NCI-H187 treated with DMSO at 0.1 percent for 48 hours (cell line): ENCODE measurements around the gene SLC16A1.
"Not testable (repeated sequence)": the region's sequence is repeated elsewhere in the genome, so short reads cannot be mapped to it uniquely, and the experiment has no call there.

Experiments
- DNase-seq: peaks from one replicate; lab custom pipeline; 2025; lab: John Stamatoyannopoulos, UW

Gene SLC16A1, protein sequence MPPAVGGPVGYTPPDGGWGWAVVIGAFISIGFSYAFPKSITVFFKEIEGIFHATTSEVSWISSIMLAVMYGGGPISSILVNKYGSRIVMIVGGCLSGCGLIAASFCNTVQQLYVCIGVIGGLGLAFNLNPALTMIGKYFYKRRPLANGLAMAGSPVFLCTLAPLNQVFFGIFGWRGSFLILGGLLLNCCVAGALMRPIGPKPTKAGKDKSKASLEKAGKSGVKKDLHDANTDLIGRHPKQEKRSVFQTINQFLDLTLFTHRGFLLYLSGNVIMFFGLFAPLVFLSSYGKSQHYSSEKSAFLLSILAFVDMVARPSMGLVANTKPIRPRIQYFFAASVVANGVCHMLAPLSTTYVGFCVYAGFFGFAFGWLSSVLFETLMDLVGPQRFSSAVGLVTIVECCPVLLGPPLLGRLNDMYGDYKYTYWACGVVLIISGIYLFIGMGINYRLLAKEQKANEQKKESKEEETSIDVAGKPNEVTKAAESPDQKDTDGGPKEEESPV

GRCh38 chr1:112955773-112956543 is at the start of gene SLC16A1:
TSS of gene SLC16A1 (minus strand) at chr1:112956196. CDS start at chr1:112929308, 26,888 bp downstream.
- DNase-seq, result peak; percentile 25

GRCh38 chr1:113003751-113004690 is 48.0 kb upstream of the SLC16A1 start:
- no peak for DNase-seq

DNA sequence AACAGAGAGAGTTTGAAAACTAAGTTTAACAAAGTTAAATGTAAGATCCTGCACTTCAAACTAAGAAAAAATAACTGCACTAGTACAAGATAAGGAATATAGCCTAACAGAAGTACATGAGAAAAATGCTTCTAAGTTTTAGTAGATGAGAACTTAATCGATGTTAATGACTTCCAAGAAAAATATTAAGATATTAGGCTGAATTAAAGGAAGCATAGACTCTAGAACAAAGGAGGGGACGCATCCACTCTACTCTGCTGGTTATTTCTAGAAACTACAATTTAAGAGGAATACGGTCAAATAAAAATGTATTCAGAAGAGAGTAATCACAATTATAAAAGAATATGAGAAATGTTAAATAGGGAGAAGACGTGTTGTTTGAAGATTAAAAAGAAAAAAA is 46.3 kb upstream of the SLC16A1 start:
- no peak for DNase-seq

DNA sequence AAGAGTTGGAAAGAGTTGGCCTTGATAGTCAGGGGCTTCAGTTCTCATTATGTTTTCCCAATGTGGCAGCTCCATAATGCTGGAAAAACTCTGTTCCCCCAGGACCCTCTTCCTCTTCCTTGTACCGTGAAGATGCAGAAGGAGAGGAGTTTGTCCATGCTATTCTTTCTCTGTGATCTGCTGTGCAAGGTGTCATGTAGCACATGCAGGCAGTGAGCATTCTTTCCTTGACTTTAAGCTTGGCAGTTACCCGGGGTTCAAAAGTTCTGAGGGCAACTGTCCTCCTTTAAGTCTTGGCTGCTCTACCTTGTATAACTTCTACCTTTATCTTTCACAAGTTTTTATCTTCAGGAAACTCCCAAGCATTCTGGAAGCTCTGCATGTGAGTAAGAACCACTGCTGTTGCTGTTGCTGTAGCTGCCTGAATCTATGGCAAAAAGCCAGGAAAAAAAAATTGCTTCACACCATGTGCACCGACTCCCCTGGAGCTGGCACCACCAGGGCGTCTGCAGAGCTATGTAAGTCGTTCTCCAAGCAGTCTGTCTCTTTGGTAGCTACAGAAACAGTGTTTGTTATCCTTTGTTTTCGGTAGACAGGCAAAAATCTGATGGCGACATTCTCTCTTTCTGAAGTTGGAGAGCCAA is 42.7 kb upstream of the SLC16A1 start:
- no peak for DNase-seq

DNA sequence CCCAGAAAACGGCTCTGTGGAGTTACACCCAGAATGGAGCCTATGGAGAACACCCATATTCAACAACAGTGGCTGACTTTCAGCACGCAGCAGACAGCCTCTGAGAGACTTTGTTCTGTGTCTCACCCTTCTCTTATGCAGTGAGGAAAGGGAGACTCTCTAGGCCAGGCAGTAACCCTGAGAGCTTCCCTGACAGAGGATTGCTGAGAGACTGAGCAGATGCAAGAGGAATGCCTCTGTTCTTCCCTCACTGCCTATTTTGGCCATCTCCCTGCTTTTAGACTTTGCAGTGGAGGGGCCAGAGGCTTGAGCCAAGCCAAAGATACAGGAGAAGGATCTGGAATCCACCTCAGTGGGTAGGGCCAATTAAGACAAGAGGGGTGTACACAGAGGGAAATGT is 41.8 kb upstream of the SLC16A1 start:
- no peak for DNase-seq

- no peak for DNase-seq
Observed at GRCh38 chr1:112995890-112996289, 39.9 kb upstream of the SLC16A1 start.

DNA sequence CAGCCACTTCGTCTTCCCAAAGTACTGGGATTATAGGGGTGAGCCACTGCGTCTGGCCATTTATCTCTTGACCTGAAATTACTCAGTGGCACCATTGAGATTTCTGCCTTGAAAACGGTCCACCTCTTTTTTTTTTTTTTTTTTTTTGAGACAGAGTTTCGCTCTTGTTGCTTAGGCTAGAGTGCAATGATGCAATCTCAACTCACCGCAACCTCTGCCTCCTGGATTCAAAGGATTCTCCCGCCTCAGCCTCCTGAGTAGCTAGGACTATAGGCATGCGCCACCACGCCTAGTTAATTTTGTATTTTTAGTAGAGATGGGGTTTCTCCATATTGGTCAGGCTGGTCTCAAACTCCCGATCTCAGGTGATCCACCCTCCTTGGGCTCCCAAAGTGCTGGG is 39.0 kb upstream of the SLC16A1 start:
- not testable (repeated sequence) for DNase-seq

DNA sequence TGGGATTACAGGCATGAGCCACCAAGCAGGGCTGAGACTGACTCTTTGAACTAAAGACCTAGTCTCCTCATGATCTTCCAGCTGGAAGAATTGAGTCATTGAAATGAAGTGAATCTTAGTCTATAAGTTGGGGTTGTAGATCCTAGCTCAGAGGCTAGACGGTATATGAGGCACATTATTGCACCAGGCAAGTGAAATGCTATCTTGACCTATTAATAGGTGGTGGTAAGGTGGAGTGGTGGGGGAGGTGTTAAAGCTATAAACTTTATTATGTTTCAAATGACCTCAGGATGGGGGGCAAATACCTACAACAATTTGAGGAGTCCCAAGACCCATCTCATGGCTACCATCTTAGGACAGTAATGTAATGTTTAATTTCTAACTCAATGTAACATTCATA is 36.8 kb upstream of the SLC16A1 start:
- DNase-seq, result no peak

DNA sequence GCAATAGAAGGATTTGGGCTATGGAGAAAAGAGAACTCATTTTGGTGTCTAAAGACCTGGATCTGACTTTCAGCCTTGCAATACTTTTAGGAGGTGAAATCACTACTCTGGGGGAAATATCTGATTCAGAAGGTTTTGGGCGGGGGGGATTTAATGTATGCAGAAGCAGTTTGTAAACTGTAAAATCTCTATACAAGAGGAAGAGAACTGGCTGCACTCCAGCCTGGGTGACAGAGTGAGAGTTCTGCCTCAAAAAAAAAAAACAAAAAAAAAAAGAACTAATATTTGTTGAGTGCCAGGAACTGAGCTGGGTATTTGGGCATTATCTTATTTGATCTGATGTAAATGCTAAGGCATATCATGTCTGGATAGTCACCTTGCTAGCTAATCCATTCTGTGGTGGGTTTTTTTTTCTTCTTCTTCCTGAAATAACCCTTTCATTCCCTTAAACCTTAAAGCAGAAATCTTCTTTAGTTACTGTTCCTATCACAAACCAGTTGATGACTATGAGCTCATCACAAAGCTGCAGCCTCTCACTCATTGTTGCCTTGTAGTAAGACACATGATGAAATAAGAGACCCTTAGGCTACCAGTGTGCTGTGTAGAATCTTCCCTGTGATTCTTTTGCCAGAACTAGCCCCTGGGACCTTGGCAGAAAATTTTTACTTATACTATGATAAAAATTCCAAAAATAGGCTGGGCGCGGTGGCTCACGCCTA is 35.6 kb upstream of the SLC16A1 start:
- DNase-seq, result no peak

DNA sequence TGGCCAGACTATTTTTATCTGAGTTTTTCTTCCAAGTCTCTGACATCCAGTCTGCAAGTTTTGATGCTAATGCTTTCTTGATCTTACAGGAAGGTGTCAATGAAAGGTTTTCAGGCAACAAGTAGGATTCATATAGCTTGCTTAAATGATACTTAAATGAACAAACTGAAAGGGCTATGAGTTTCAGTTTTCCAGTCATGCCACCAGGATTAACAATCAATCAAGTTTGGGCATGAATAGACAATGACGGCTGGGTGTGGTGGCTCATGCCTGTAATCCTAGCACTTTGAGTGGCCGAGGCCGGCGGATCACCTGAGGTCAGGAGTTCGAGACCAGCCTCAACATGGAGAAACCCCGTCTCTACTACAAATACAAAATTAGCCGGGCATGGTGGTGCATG is 34.3 kb upstream of the SLC16A1 start:
- no peak for DNase-seq

DNA sequence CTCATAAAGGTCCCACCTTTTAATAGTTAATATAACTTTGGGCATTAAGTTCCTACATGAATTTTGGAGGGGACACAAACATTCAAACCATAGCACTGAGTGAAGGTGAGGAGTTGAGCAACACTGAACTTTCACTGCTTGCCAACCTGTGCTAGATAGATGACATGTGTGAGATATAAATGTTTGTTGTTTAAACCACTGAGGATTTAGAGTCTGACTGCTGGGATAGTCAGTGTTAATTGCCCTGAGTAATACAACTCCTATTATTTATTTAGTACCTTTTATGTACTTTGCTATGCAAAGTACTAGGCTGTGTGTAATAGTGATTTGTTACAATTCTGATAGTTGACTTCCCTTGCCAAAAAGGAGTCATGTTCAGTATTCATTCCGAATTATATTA is 32.4 kb upstream of the SLC16A1 start:
- DNase-seq, result no peak

- DNase-seq, result no peak
Observed at GRCh38 chr1:112985123-112985522, 29.1 kb upstream of the SLC16A1 start.

- no peak for DNase-seq
Observed at GRCh38 chr1:112983537-112984131, 27.6 kb upstream of the SLC16A1 start.

DNA sequence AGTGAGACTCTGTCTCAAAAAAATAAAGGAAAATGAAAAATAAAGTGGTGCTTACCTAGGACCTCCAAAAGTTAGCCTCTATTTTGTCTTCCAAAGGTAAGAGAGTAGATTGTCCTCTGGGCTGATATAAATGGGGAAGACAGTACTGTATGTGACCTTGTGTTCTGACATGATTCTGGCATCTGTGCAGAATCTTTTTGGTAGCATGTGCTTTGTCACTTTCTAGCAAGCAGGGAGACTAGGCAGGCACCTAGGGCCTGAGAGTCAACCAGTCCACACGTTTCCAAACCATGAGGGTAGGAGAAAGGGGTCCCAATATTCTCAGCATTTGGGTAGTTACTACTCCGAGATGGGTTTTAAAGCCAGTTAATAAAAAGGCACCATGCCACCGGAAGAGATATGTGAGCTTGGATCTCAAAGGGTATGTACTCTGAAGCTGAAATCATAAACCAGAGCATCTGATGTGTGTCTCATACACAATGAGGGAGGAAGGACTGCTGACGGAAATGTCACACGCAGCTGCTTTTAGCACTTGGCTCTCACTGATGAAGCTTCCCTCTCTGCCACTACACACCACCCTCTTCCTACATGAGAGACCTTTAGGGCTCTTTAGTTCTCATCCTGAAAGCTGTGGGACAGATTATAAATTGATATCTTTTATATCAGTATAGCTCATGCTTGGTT is 27.0 kb upstream of the SLC16A1 start:
- DNase-seq, result no peak

DNA sequence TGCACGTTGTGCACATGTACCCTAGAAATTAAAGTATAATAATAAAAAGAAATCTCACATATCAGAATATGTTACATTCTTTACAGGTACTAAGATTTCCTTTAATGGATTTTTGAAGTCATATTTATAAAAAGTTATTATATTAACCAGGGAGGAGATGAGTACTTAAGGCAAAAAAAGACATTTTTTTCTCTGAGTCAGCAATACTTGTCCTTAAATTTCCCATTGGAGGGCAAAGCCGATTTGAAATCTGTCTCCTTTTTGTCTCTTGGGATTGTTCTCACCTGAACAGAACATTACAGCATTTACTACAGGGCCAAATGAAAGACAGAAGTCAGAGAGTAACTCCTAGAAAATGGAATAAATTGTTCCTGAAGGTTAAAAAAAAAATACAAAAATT is 26.3 kb upstream of the SLC16A1 start:
- DNase-seq, result no peak

- not testable (repeated sequence) for DNase-seq
Observed at GRCh38 chr1:112981834-112982233, 25.8 kb upstream of the SLC16A1 start.

GRCh38 chr1:112981426-112981825 is 25.4 kb upstream of the SLC16A1 start:
- DNase-seq, result no peak

GRCh38 chr1:112975336-112975735 is 19.3 kb upstream of the SLC16A1 start:
- no peak for DNase-seq

DNA sequence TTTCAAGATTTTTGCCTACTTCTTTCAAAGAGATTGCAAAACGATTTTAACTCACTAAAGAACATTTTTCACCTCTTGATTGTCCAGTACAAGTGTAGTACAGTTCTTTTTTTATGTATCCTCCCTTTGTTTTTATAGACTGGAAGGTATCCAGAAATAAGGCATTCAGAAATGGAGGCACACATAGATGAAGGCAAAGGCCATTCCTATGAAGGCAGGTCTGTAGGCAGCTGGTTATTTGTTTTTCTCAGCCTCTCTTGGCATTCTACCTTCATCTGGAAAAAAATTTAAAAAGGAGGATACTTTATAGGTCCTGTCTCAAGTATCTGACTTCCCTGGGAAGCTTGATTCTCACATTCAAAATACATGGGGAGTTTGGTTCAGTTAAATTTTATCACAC is 18.6 kb upstream of the SLC16A1 start:
- no peak for DNase-seq

DNA sequence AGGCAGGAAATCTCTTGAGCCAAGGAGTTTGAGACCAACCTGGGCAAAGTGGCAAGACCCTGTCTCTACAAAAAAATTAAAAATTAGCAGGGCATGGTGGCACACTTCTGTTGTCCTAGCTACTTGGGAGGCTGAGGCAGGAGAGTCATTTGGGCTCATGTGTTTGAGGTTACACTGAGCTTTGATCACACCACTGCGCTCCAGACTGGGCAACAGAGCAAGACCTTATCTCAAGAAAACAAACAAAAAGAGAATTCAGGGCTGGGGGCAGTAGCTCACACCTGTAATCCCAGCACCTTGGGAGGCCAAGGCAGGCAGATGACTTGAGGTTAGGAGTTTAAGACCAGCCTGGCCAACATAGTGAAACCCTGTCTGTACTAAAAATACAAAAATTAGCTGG is 17.8 kb upstream of the SLC16A1 start:
- no peak for DNase-seq
